Tibial artery (tissue), 4 donors: ENCODE results near the gene CATSPER1.

Experiments
- DNase-seq, 2 donors: peaks; one replicate each; pipeline ENCODE4 v3.0.0-alpha.2; 2019
- H3K27ac ChIP-seq, 2 donors: fragments of 200-600 bp; sonication (generic) in 1 of 2; 1 replicate in 1 of 2; 2 replicates in 1 of 2; pipeline ENCODE4 v1.5.1; 2018 to 2019; ENCODE audit warnings: mild to moderate bottlenecking in 1 of 2
- H3K27me3 ChIP-seq, 2 donors: fragments of 200-600 bp; sonication (generic) in 1 of 2; one replicate each; pipeline versions ENCODE4 v1.5.1 to v1.6.0; 2016 to 2019
- H3K36me3 ChIP-seq, 3 donors: fragments of 200-600 bp; sonication (generic) in 2 of 3; one replicate each; pipeline ENCODE4 v1.5.1; 2016 to 2019; ENCODE audit warnings: mild to moderate bottlenecking in 2 of 3
- H3K4me1 ChIP-seq, 4 donors: fragments of 200-600 bp; sonication (generic) in 2 of 4; 1 replicate in 3 of 4; 2 replicates in 1 of 4; pipeline ENCODE4 v1.5.1; 2016 to 2019
- H3K4me3 ChIP-seq, 2 donors: fragments of 200-600 bp; sonication (generic) in 1 of 2; 1 replicate in 1 of 2; 2 replicates in 1 of 2; pipeline ENCODE4 v1.5.1; 2018 to 2019; ENCODE audit warnings: mild to moderate bottlenecking in 2 of 2
- H3K9me3 ChIP-seq, 3 donors: fragments of 200-600 bp; sonication (generic) in 1 of 3; one replicate each; pipeline ENCODE4 v1.5.1; 2016 to 2019
- CTCF ChIP-seq, 2 experiments: fragments of 200-600 bp in 1 of 2; fragments of 450-650 bp in 1 of 2; IDR thresholded peaks; one replicate each; pipeline ENCODE4 v1.5.1; 2017 to 2019; ENCODE audit warnings: antibody characterized with exemption in 2 of 2, mild to moderate bottlenecking in 1 of 2, moderate library complexity in 1 of 2
- intact Hi-C: fragments of 100-400 bp; cut with DNase I; formaldehyde crosslinking; loops from one replicate; pipeline ENCODE4 v1.15.0; 2023; ENCODE audit warnings: low total_unique reads

The CATSPER1 gene

GRCh38 chr11:66068154-66068821, 42.0 kb upstream of the CATSPER1 start:
- peak; percentile 71 to 87 for TF ChIP-seq CTCF (IDR thresholded peaks at IDR 0.05)
- peaks cover 5 to 31% (median 25%) of the 10 kb centered on the region in 4 donors for H3K4me1 ChIP-seq
- intact Hi-C loops, result no loop called here
- H3K27ac ChIP-seq, result peak overlapping the region; percentile 94 to 97
- H3K27me3 ChIP-seq, result no peaks in the 10 kb centered on the region
- DNase-seq, result peak; percentile 71 to 81
- H3K36me3 ChIP-seq, result peaks cover 46 to 51% (median 47%) of the 10 kb centered on the region in 3 donors
- no peak overlapping the region for H3K4me3 ChIP-seq
- H3K9me3 ChIP-seq, result no peaks in the 10 kb centered on the region

GRCh38 chr11:66067640-66068039, 41.4 kb upstream of the CATSPER1 start:
- no peaks in the 10 kb centered on the region for H3K9me3 ChIP-seq
- peaks cover 5 to 31% (median 25%) of the 10 kb centered on the region in 4 donors for H3K4me1 ChIP-seq
- DNase-seq, result no peak
- no peak for TF ChIP-seq CTCF (IDR thresholded peaks at IDR 0.05)
- H3K4me3 ChIP-seq, result no peak overlapping the region
- H3K27me3 ChIP-seq, result no peaks in the 10 kb centered on the region
- peaks cover 53 to 57% (median 53%) of the 10 kb centered on the region in 3 donors for H3K36me3 ChIP-seq
- peak overlapping the region in 1 of 2 donors; percentile 94 for H3K27ac ChIP-seq
- intact Hi-C loops, result no loop called here

GRCh38 chr11:66066751-66067150, 40.5 kb upstream of the CATSPER1 start:
- no peak for TF ChIP-seq CTCF (IDR thresholded peaks at IDR 0.05)
- Histone ChIP-seq H3K4me1 (peaks cover 5 to 26% (median 21%) of the 10 kb centered on the region in 4 donors), H3K27ac (no peak overlapping the region), H3K9me3 (no peaks in the 10 kb centered on the region), H3K36me3 (peaks cover 60 to 65% (median 62%) of the 10 kb centered on the region in 3 donors), H3K27me3 (no peaks in the 10 kb centered on the region), H3K4me3 (no peak overlapping the region)
- no peak for DNase-seq
- intact Hi-C loops, result no loop called here

GRCh38 chr11:66064571-66064970, 38.3 kb upstream of the CATSPER1 start:
- Histone ChIP-seq H3K27me3 (no peaks in the 10 kb centered on the region), H3K27ac (no peak overlapping the region), H3K9me3 (no peaks in the 10 kb centered on the region), H3K4me3 (no peak overlapping the region), H3K4me1 (peaks cover 5 to 18% (median 14%) of the 10 kb centered on the region in 4 donors), H3K36me3 (peaks cover 82 to 87% (median 84%) of the 10 kb centered on the region in 3 donors)
- TF ChIP-seq CTCF (IDR thresholded peaks at IDR 0.05), result no peak
- DNase-seq, result no peak
- intact Hi-C loops, result no loop called here

GRCh38 chr11:66063900-66064299, 37.6 kb upstream of the CATSPER1 start:
- TF ChIP-seq CTCF (IDR thresholded peaks at IDR 0.05), result no peak
- no peak overlapping the region for H3K27ac ChIP-seq
- peaks cover 2 to 11% (median 8%) of the 10 kb centered on the region in 4 donors for H3K4me1 ChIP-seq
- H3K27me3 ChIP-seq, result no peaks in the 10 kb centered on the region
- intact Hi-C loops, result no loop called here
- no peak overlapping the region for H3K4me3 ChIP-seq
- H3K9me3 ChIP-seq, result no peaks in the 10 kb centered on the region
- peaks cover 88 to 94% (median 90%) of the 10 kb centered on the region in 3 donors for H3K36me3 ChIP-seq
- DNase-seq, result no peak
